GM18951 (cell line): Measurements from ENCODE around the gene TNFAIP8.

Source experiments
- POLR2A ChIP-seq: IDR thresholded peaks from 4 replicates; pipeline ENCODE4 v1.6.1; 2011; ENCODE audit warnings: mild to moderate bottlenecking; ENCODE audit not compliant: insufficient read length, insufficient read depth; ENCODE audit errors: extremely low read depth
- in situ Hi-C: fragments of 300-500 bp; cut with MboI; formaldehyde crosslinking; loops from one replicate; pipeline ENCODE4 v1.12.0; 2022; ENCODE audit warnings: low sequenced_read_pairs, mixed read lengths, inconsistent platforms; ENCODE audit not compliant: unreplicated experiment

Gene TNFAIP8

GRCh38 chr5:119374901-119375300 is 19.1 kb downstream of the TNFAIP8 start:
- TF ChIP-seq POLR2A, result no peak

GRCh38 chr5:119377066-119377465 is 21.2 kb downstream of the TNFAIP8 start:
- TF ChIP-seq POLR2A, result no peak
- in situ Hi-C loops, result no loop called here

More at GRCh38 chr5:119374901-119375300, 19.1 kb downstream of the TNFAIP8 start:
- in situ Hi-C loops, result no loop called here

DNA sequence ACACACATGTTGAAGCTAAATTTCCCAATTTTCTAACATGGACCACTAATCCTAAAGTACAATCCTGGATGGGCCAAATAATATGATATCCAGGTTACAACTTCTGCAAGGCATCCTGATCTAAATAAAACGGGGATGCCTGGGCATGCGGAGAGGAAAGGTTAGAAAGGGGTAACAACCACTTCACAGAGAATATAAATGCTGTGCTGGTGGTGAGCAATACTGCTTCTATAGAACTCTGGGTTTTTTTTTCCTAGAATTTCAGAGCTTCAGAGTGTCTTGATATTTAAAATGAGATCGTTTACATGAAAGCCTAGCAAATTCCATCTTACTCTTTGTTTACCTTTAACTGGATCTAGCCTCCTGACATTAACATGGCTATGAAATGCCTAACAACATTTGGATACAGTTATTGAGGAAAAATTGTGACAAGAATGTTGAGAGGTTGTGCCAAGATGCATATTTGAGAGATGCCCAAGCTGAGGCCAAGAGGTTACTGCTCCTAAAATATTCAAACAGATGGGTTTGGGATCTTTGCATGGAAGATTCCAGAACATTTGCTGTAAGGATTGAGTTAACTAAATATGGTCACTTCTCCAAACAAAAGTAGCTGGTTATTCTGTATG is 22.4 kb downstream of the TNFAIP8 start:
- in situ Hi-C loops, result no loop called here
- TF ChIP-seq POLR2A, result no peak

GRCh38 chr5:119379096-119379495 is 23.3 kb downstream of the TNFAIP8 start:
- TF ChIP-seq POLR2A, result no peak
- in situ Hi-C loops, result no loop called here

DNA sequence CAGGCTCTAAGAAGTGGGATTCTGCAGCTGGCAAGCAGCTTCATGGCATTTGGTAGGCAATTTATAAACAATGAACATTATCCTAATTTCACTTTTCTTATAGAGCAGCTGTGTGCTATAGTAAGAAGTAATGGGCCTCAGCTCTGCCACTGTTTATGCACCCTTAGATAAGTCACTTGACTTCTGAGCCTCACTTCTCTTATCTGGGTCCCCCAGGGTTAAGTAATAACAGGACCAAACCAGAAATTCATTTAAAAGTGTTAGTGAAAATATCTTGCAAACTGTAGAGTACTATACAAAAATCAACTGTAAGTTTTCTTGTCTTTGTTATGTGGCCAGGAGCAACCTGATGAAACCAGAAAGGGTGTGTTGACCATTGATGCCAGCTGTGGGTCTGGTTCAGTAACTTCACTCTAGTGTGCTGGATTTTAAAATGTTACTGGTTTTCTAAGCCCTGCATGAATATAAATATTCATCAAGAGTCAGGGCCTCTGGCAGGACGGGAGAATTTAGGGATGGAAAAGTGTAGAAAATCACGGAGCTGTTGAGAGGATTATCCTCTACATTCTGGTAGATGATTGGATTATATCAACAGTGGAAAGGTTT is 24.2 kb downstream of the TNFAIP8 start:
- no peak for TF ChIP-seq POLR2A
- in situ Hi-C loops, result no loop called here

DNA sequence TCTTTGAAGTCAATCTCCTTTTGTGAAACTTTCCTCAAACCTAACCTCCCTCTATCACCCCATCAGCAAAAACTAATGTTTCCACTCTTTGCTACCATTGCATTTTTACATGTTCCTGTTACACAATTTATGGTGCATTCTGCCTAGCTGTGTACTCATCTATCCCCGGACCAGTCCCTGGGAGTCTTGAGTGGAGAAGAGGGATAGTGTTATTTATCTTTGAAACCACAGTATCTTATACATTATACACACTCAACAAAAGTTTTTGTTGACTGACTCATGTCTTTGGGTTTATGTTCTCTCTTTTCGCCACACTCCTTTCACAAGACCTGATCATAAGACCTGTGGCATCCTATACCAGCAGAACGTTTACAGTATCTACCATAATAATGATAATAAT is 26.4 kb downstream of the TNFAIP8 start:
- in situ Hi-C loops, result no loop called here
- TF ChIP-seq POLR2A, result no peak

GRCh38 chr5:119383008-119383407 is 27.2 kb downstream of the TNFAIP8 start:
- in situ Hi-C loops, result no loop called here

GRCh38 chr5:119385136-119385535 is 29.3 kb downstream of the TNFAIP8 start:
- no peak for TF ChIP-seq POLR2A
- in situ Hi-C loops, result no loop called here

More at GRCh38 chr5:119383008-119383407, 27.2 kb downstream of the TNFAIP8 start:
- no peak for TF ChIP-seq POLR2A

DNA sequence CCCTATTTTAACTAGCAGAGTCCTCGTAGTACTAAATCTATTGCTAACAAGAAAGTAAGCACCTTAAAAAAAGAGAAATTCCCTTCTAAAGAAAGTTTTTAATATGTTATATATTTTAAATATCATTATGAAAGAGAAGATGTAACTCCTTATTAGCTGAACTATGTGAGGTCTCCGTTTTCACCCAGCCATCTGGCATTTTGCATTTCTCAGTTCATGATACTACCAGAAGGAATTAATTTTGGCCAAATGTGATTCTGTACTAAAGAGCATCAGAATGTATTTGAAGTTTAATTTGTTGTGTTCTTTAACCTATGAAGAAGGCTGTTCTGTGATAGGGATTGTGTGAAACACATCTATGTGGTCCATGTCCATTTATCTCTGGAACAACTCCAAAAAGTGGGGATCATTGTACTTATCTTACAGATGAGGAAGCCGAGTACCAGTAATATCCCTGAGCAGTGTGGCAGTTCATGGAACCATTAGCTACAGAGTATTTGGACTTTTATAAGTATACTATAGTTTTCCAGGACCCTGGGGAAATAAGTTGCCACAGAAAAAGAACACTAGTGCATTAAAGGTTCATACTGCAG is 29.8 kb downstream of the TNFAIP8 start:
- TF ChIP-seq POLR2A, result no peak
- in situ Hi-C loops, result no loop called here

GRCh38 chr5:119386596-119387344 is 31.0 kb downstream of the TNFAIP8 start:
- in situ Hi-C loops, result no loop called here
- no peak for TF ChIP-seq POLR2A

- TF ChIP-seq POLR2A, result no peak
- in situ Hi-C loops, result no loop called here
These were observed 32.3 kb downstream of the TNFAIP8 start for GRCh38 chr5:119387945-119388618.

GRCh38 chr5:119388619-119389190 is 32.9 kb downstream of the TNFAIP8 start:
- in situ Hi-C loops, result no loop called here
- TF ChIP-seq POLR2A, result no peak
